Endothelial cell of umbilical vein (primary cell): ENCODE results near the gene VWA8. TPM values are rescaled to one million over a fixed set of nuclear protein-coding genes. Genes with fewer than 3 reads are reported as not detected.

ENCODE experiments used
- BruUV-seq: library from RNA; stranded (reverse); fragments of 400-500 nt; replicated peaks from 2 replicates; lab custom pipeline; 2021; lab: Mats Ljungman, UMichigan
- CTCF ChIA-PET: fragments of 300-600, 350-600 bp; sonication (Branson Sonifier 250); formaldehyde crosslinking; loops from one replicate; lab custom pipeline; 2021; ENCODE audit warnings: antibody characterized with exemption, inconsistent platforms; lab: Charles Lee
- POLR2A ChIA-PET: fragments of 300-600, 350-600 bp; sonication (Branson Sonifier 250); formaldehyde crosslinking; loops from one replicate; lab custom pipeline; 2021; ENCODE audit warnings: antibody characterized with exemption, inconsistent platforms; lab: Charles Lee
- DNase-seq: peaks from one replicate; pipeline ENCODE4 v3.0.0-alpha.2; 2011; ENCODE audit warnings: low read depth, low spot score
- FAIRE-seq: peaks from 2 replicates; lab custom pipeline; 2011; peaks lifted over from hg19 to GRCh38; lab: Jason Lieb, UNC
- H2AFZ ChIP-seq: 2 replicates; pipeline ENCODE4 v1.6.0; 2012; ENCODE audit warnings: low read depth, low read length, control low read depth, inconsistent platforms
- H3K27ac ChIP-seq: 2 replicates; pipeline ENCODE4 v1.5.1; 2011; ENCODE audit warnings: low read depth, mild to moderate bottlenecking, control low read depth, low read length, moderate library complexity; ENCODE audit not compliant: insufficient read depth
- H3K27me3 ChIP-seq, 2 experiments: 2 replicates each; pipeline versions ENCODE4 v1.6.0 to v1.6.1; 2011; ENCODE audit warnings: low read length in 2 of 2, mixed read lengths in 1 of 2; ENCODE audit not compliant: control insufficient read depth in 2 of 2, insufficient read depth in 2 of 2
- H3K36me3 ChIP-seq, 2 experiments: 2 replicates in 1 of 2; 3 replicates in 1 of 2; pipeline ENCODE4 v1.5.1; 2011; ENCODE audit warnings: low read length in 2 of 2, mild to moderate bottlenecking in 1 of 2, moderate library complexity in 1 of 2; ENCODE audit not compliant: control insufficient read depth in 2 of 2, insufficient read depth in 2 of 2; ENCODE audit errors: extremely low read depth in 1 of 2
- H3K4me1 ChIP-seq: 3 replicates; pipeline ENCODE4 v1.5.1; 2011; ENCODE audit warnings: mild to moderate bottlenecking, low read length; ENCODE audit not compliant: control insufficient read depth, insufficient read depth; ENCODE audit errors: extremely low read depth
- H3K4me2 ChIP-seq: 2 replicates; pipeline ENCODE4 v1.6.1; 2011; ENCODE audit warnings: low read length, control low read depth, mixed read lengths; ENCODE audit not compliant: insufficient read depth
- H3K4me3 ChIP-seq, 3 experiments: fragments of 200-600 bp in 1 of 3; sonication (generic), shearing (Covaris generic) in 1 of 3; replicated peaks in 1 of 3; 2 replicates each; pipeline ENCODE4 v1.5.1; 2011 to 2016; ENCODE audit warnings: control low read depth in 3 of 3, low read length in 3 of 3, mild to moderate bottlenecking in 2 of 3, inconsistent platforms in 1 of 3, low read depth in 1 of 3, moderate library complexity in 1 of 3; ENCODE audit not compliant: insufficient read depth in 1 of 3
- H3K79me2 ChIP-seq: 2 replicates; pipeline ENCODE4 v1.6.0; 2012; ENCODE audit warnings: low read length, inconsistent platforms; ENCODE audit not compliant: control insufficient read depth, insufficient read depth
- H3K9ac ChIP-seq: replicated peaks from 2 replicates; pipeline ENCODE3; 2011; ENCODE audit warnings: low read length, control low read depth; ENCODE audit not compliant: insufficient read depth; ENCODE audit errors: extremely low read depth
- H3K9me1 ChIP-seq: replicated peaks from 3 replicates; pipeline ENCODE4 v1.6.0; 2011; ENCODE audit warnings: mild to moderate bottlenecking, low read length; ENCODE audit not compliant: control insufficient read depth, insufficient read depth; ENCODE audit errors: extremely low read depth
- H3K9me3 ChIP-seq: replicated peaks from 2 replicates; pipeline ENCODE4 v1.5.1; 2012; ENCODE audit warnings: low read length, inconsistent platforms; ENCODE audit not compliant: control insufficient read depth, insufficient read depth
- H4K20me1 ChIP-seq: replicated peaks from 2 replicates; pipeline ENCODE3; 2011; ENCODE audit warnings: mild to moderate bottlenecking, low read length; ENCODE audit not compliant: control insufficient read depth, insufficient read depth; ENCODE audit errors: extremely low read depth
- CTCF ChIP-seq, 2 donors: IDR thresholded peaks; 1 replicate in 1 of 2; 2 replicates in 1 of 2; pipeline ENCODE4 v1.5.1; 2011; ENCODE audit warnings: low read length in 2 of 2, mild to moderate bottlenecking in 2 of 2, moderate library complexity in 2 of 2, control low read depth in 1 of 2, inconsistent platforms in 1 of 2, low read depth in 1 of 2; ENCODE audit not compliant: insufficient read depth in 1 of 2; ENCODE audit errors: extremely low read depth in 1 of 2
- EZH2 ChIP-seq: IDR thresholded peaks from 2 replicates; pipeline ENCODE4 v1.6.1; 2012; ENCODE audit warnings: borderline replicate concordance, low read depth, mild to moderate bottlenecking, moderate library complexity, low read length, inconsistent platforms; ENCODE audit not compliant: severe bottlenecking
- FOS ChIP-seq: IDR thresholded peaks from 2 replicates; pipeline ENCODE4 v1.6.1; 2011; ENCODE audit warnings: mild to moderate bottlenecking, low read length, moderate library complexity, borderline replicate concordance; ENCODE audit not compliant: insufficient read depth
- GATA2 ChIP-seq: IDR thresholded peaks from 2 replicates; pipeline ENCODE4 v1.7.0; 2011; ENCODE audit warnings: low read depth, mild to moderate bottlenecking, moderate library complexity, mixed read lengths, low read length; ENCODE audit not compliant: insufficient read length, insufficient read depth
- JUN ChIP-seq: IDR thresholded peaks from 2 replicates; pipeline ENCODE4 v1.6.1; 2011; ENCODE audit warnings: borderline replicate concordance, low read depth; ENCODE audit not compliant: insufficient read length, insufficient read depth
- MAX ChIP-seq: IDR thresholded peaks from 2 replicates; pipeline ENCODE4 v1.6.1; 2011; ENCODE audit not compliant: insufficient read depth, insufficient read length
- MYC ChIP-seq: IDR thresholded peaks from one replicate; pipeline ENCODE4 v1.6.1; 2011; ENCODE audit warnings: mild to moderate bottlenecking, low read depth, low read length
- POLR2A ChIP-seq: IDR thresholded peaks from 2 replicates; pipeline ENCODE4 v1.6.1; 2012; ENCODE audit warnings: low read depth, mild to moderate bottlenecking, control low read depth, low read length
- POLR2AphosphoS5 ChIP-seq: IDR thresholded peaks from 2 replicates; pipeline ENCODE4 v1.6.1; 2012; ENCODE audit warnings: low read depth, mild to moderate bottlenecking, control low read depth, low read length, moderate library complexity; ENCODE audit not compliant: insufficient read depth
- dilution Hi-C: fragments of 300-500 bp; cut with MboI; formaldehyde crosslinking; loops from one replicate; pipeline ENCODE4 v1.15.0; 2019; ENCODE audit warnings: low sequenced_read_pairs; ENCODE audit not compliant: extremely low pct_ligation_motif_present
- intact Hi-C: fragments of 100-400 bp; cut with micrococcal nuclease; formaldehyde crosslinking; loops from one replicate; pipeline ENCODE4 v1.10.0; 2022
- polyA plus RNA-seq, 4 experiments: library from polyadenylated mRNA; depleted of rRNA in 3 of 4; stranded (reverse) in 3 of 4; unstranded in 1 of 4; fragments of >200 nt; gene quantifications; 2 replicates each; pipeline versions ENCODE4 v1.2.1 to v1.2.3, GENCODE V29; 2011 to 2012; ENCODE audit warnings: missing spikeins in 1 of 4
- total RNA-seq: library from RNA; stranded (reverse); gene quantifications from 2 replicates; pipeline ENCODE4 v1.2.3, GENCODE V29; 2021

Gene VWA8
- total and polyA plus RNA-seq, 2 donors (not counting 3 experiments of a cell fraction or from before 2014, with no cell fraction given), result 2.9 to 11.3 TPM

- BruUV-seq, result no TSS peak
- Histone ChIP-seq H3K9me3 (no peaks in the 10 kb centered on the region), H2AFZ (no peak overlapping the region), H3K36me3 (no peaks in the 10 kb centered on the region), H4K20me1 (no peaks in the 10 kb centered on the region), H3K4me3 (no peak overlapping the region), H3K4me2 (no peak overlapping the region), H3K4me1 (no peaks in the 10 kb centered on the region), H3K79me2 (no peaks in the 10 kb centered on the region), H3K9me1 (no peaks in the 10 kb centered on the region), H3K27ac (no peak overlapping the region), H3K9ac (no peak overlapping the region), H3K27me3 (no peaks in the 10 kb centered on the region)
- intact Hi-C loops, result no loop called here
- ChIA-PET POLR2A (no interaction called here), CTCF (interaction anchor here (1.5 kb wide), 1 partner anchor 17 kb away, joined by 5 read pairs; no protein-coding TSS in a partner anchor)
- no peak for DNase-seq
- TF ChIP-seq CTCF (IDR thresholded peaks at IDR 0.05; ENCODE audit: extremely low read depth in 1 of 2, insufficient read depth in 1 of 2, low read depth in 1 of 2, low read length in 2 of 2), result no peak
- TF ChIP-seq POLR2A, result no peak
- no peak for TF ChIP-seq FOS
- TF ChIP-seq MYC, result no peak
- no peak for TF ChIP-seq POLR2AphosphoS5
- no peak for TF ChIP-seq EZH2
- no peak for TF ChIP-seq GATA2
- no peak for TF ChIP-seq MAX
- no peak for TF ChIP-seq JUN
- dilution Hi-C loops, result no loop called here
- FAIRE-seq, result no peak
These were observed 414.3 kb downstream of the VWA8 start for GRCh38 chr13:41546372-41547190.
